ENCODE results near the gene CAMK4.

The CAMK4 gene

GRCh38 chr5:111311666-111312065 is 87.5 kb downstream of the CAMK4 start:
- no peak overlapping the region for H3K27ac ChIP-seq (replicated peaks)
- H3K4me3 ChIP-seq (replicated peaks; ENCODE audit: insufficient read depth, low read length), result no peak overlapping the region
- H3K27me3 ChIP-seq (ENCODE audit: insufficient read depth, poor library complexity, severe bottlenecking), result no peaks in the 10 kb centered on the region
- no peak for DNase-seq (ENCODE audit: low read depth in 1 of 2, low spot score in 1 of 2)
- no peak for TF ChIP-seq SPI1 (IDR thresholded peaks at IDR 0.05; ENCODE audit: borderline replicate concordance, low read depth)
- TF ChIP-seq REST (IDR thresholded peaks at IDR 0.05; ENCODE audit: insufficient replicate concordance, low read depth), result no peak
- no peak for TF ChIP-seq POLR2AphosphoS5 (IDR thresholded peaks at IDR 0.05; ENCODE audit: low read depth)
- TF ChIP-seq GABPA (IDR thresholded peaks at IDR 0.05; ENCODE audit: low read depth), result no peak
- no peak for TF ChIP-seq CTCF (IDR thresholded peaks at IDR 0.05; ENCODE audit: insufficient read depth, low read length)

GRCh38 chr5:111313017-111313724 is 89.0 kb downstream of the CAMK4 start:
- no peak for DNase-seq (ENCODE audit: low read depth in 1 of 2, low spot score in 1 of 2)
- Histone ChIP-seq H3K4me3 (replicated peaks; ENCODE audit: insufficient read depth, low read length) (no peak overlapping the region), H3K27me3 (ENCODE audit: insufficient read depth, poor library complexity, severe bottlenecking) (no peaks in the 10 kb centered on the region), H3K27ac (replicated peaks) (no peak overlapping the region)
- no peak for TF ChIP-seq REST (IDR thresholded peaks at IDR 0.05; ENCODE audit: insufficient replicate concordance, low read depth)
- TF ChIP-seq POLR2AphosphoS5 (IDR thresholded peaks at IDR 0.05; ENCODE audit: low read depth), result no peak
- TF ChIP-seq SPI1 (IDR thresholded peaks at IDR 0.05; ENCODE audit: borderline replicate concordance, low read depth), result no peak
- TF ChIP-seq GABPA (IDR thresholded peaks at IDR 0.05; ENCODE audit: low read depth), result no peak
- TF ChIP-seq CTCF (IDR thresholded peaks at IDR 0.05; ENCODE audit: insufficient read depth, low read length), result no peak

- DNase-seq (ENCODE audit: low read depth in 1 of 2, low spot score in 1 of 2), result no peak
- no peak overlapping the region for H3K27ac ChIP-seq (replicated peaks)
- no peaks in the 10 kb centered on the region for H3K27me3 ChIP-seq (ENCODE audit: insufficient read depth, poor library complexity, severe bottlenecking)
- no peak overlapping the region for H3K4me3 ChIP-seq (replicated peaks; ENCODE audit: insufficient read depth, low read length)
- TF ChIP-seq SPI1 (IDR thresholded peaks at IDR 0.05; ENCODE audit: borderline replicate concordance, low read depth) (no peak), REST (IDR thresholded peaks at IDR 0.05; ENCODE audit: insufficient replicate concordance, low read depth) (no peak)
These were observed 96.8 kb downstream of the CAMK4 start for GRCh38 chr5:111320953-111321352.

All from HL-60 (cell line).